OCI-LY7 (cell line): ENCODE measurements around the gene GALNT7. TPM values are rescaled to one million over a fixed set of nuclear protein-coding genes. Genes with fewer than 3 reads are reported as not detected.

Experiments used
- BruUV-seq: library from RNA; stranded (reverse); fragments of 400-500 nt; replicated peaks from 2 replicates; lab custom pipeline; 2021; lab: Mats Ljungman, UMichigan
- CTCF ChIA-PET: fragments of 300-600 bp; sonication (Branson Sonifier 250); formaldehyde crosslinking; loops from one replicate; lab custom pipeline; 2022; ENCODE audit warnings: antibody characterized with exemption; ENCODE audit not compliant: unreplicated experiment; lab: Charles Lee
- POLR2A ChIA-PET: fragments of 300-600 bp; sonication (Branson Sonifier 250); formaldehyde crosslinking; loops from one replicate; lab custom pipeline; 2022; ENCODE audit warnings: antibody characterized with exemption; lab: Charles Lee
- DNase-seq: peaks from one replicate; pipeline ENCODE4 v3.0.0-alpha.2; 2015; ENCODE audit warnings: low spot score
- H2AFZ ChIP-seq: fragments of 200-600 bp; sonication (generic), shearing (Covaris generic); 2 replicates; pipeline ENCODE4 v1.6.1; 2014; ENCODE audit warnings: mild to moderate bottlenecking, antibody characterized with exemption, low read length, moderate library complexity
- H3K27ac ChIP-seq: fragments of 200-600 bp; sonication (generic); 2 replicates; pipeline ENCODE4 v1.5.1; 2014; ENCODE audit warnings: mixed run types, low read depth, mild to moderate bottlenecking, moderate library complexity, low read length, inconsistent platforms; ENCODE audit not compliant: poor library complexity, severe bottlenecking
- H3K36me3 ChIP-seq: fragments of 200-600 bp; sonication (generic); 2 replicates; pipeline ENCODE4 v1.6.1; 2014; ENCODE audit warnings: mild to moderate bottlenecking, antibody characterized with exemption, low read length, moderate library complexity, mixed read lengths; ENCODE audit not compliant: insufficient read depth
- H3K4me1 ChIP-seq: fragments of 200-600 bp; sonication (generic); 2 replicates; pipeline ENCODE4 v1.5.1; 2014; ENCODE audit warnings: mild to moderate bottlenecking, low read length; ENCODE audit not compliant: insufficient read depth, poor library complexity, severe bottlenecking
- H3K4me2 ChIP-seq: fragments of 200-600 bp; sonication (generic); 2 replicates; pipeline ENCODE4 v1.6.1; 2014; ENCODE audit warnings: mild to moderate bottlenecking, low read length
- H3K4me3 ChIP-seq: fragments of 200-600 bp; sonication (generic); 2 replicates; pipeline ENCODE4 v1.5.1; 2014; ENCODE audit warnings: mild to moderate bottlenecking, low read depth, low read length; ENCODE audit not compliant: poor library complexity, severe bottlenecking
- H3K79me2 ChIP-seq: fragments of 200-600 bp; sonication (generic); 2 replicates; pipeline ENCODE4 v1.6.1; 2016; ENCODE audit warnings: low read depth, mild to moderate bottlenecking, low read length, moderate library complexity, mixed read lengths; ENCODE audit not compliant: insufficient read depth
- H3K9me2 ChIP-seq: fragments of 200-600 bp; sonication (generic); 2 replicates; pipeline ENCODE4 v1.6.1; 2016; ENCODE audit warnings: mild to moderate bottlenecking, low read length, mixed read lengths; ENCODE audit not compliant: insufficient read depth
- H3K9me3 ChIP-seq: fragments of 200-600 bp; sonication (generic); 2 replicates; pipeline ENCODE4 v1.6.1; 2014; ENCODE audit warnings: mild to moderate bottlenecking, mixed run types, low read length, mixed read lengths
- H4K20me1 ChIP-seq: fragments of 200-600 bp; sonication (generic); 2 replicates; pipeline ENCODE4 v1.6.1; 2014; ENCODE audit warnings: mild to moderate bottlenecking, antibody characterized with exemption, low read length, moderate library complexity, mixed read lengths; ENCODE audit not compliant: insufficient read depth
- EZH2phosphoT487 ChIP-seq: fragments of 200-600 bp; sonication (generic); IDR thresholded peaks from 2 replicates; pipeline ENCODE4 v1.6.1; 2018; ENCODE audit warnings: low read depth, borderline replicate concordance, mild to moderate bottlenecking, mixed run types, antibody characterized with exemption, low read length, moderate library complexity, mixed read lengths
- intact Hi-C: fragments of 100-400 bp; cut with micrococcal nuclease; formaldehyde crosslinking; loops from one replicate; pipeline ENCODE4 v1.10.0; 2022; ENCODE audit not compliant: unreplicated experiment
- total RNA-seq, 2 experiments: library from RNA; depleted of rRNA in 1 of 2; stranded (reverse); fragments of >200 nt in 1 of 2; shearing (Covaris generic) in 1 of 2; gene quantifications; 2 replicates each; pipeline ENCODE4 v1.2.3, GENCODE V29; 2014 to 2022
- TF ChIP-seq, protein P1 (sequence below): fragments of 200-600 bp; sonication (generic); conservative IDR thresholded peaks from 2 replicates; pipeline ENCODE4 v1.5.1; 2014; ENCODE audit warnings: mild to moderate bottlenecking, antibody characterized with exemption, low read length, moderate library complexity, mixed read lengths

Gene GALNT7
- total RNA-seq, 2 experiments from 2014 or later: 20.3 to 34.4 TPM

DNA sequence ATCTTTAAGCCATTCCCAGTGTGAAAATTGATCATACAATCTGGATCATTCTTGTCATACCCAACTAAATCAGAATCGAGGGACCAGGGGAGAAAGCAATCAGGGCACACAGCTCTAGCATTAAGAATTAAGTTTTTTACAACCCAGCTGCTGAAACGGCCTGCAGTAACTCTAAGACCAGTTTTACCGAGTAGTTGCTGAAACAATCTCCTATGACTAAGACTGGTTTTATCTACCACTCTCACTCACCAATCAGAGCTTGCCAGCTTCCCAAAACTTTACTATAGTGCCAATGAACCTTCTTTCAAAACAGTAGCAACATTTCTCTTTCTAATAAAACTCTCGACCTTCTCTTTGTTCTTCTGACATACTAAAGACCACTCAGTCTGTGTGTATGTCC, 199.3 kb downstream of the GALNT7 start:
- DNase-seq: peak; percentile 7
- Histone ChIP-seq H3K36me3 (peaks cover under 1% of the 10 kb centered on the region; the same call in 1 of the 2 replicates), H3K9me2 (no peaks in the 10 kb centered on the region), H3K9me3 (no peaks in the 10 kb centered on the region), H2AFZ (peak overlapping the region; percentile 42; the same call in 1 of the 2 replicates), H3K4me2 (peak overlapping the region; percentile 97), H3K4me3 (peak overlapping the region; percentile 83), H3K4me1 (peaks cover 30% of the 10 kb centered on the region), H3K79me2 (peaks cover 44% of the 10 kb centered on the region), H3K27ac (peak overlapping the region; percentile 32), H4K20me1 (peaks cover 1% of the 10 kb centered on the region; the same call in 1 of the 2 replicates)
- POLR2A ChIA-PET: interaction anchor here (0.7 to 13.3 kb wide), 8 partner anchors 10 to 197 kb away, joined by 3 to 336 read pairs (median 4); partner anchors contain the start of gene HMGB2
- CTCF ChIA-PET: interaction anchor here (0.7 to 1.0 kb wide), 2 partner anchors 33 to 66 kb away, joined by 3 to 4 read pairs; partner anchors contain the start of gene HMGB2
- no TSS peak for BruUV-seq
- TF ChIP-seq EZH2phosphoT487: no peak
- TF ChIP-seq, protein P1, sequence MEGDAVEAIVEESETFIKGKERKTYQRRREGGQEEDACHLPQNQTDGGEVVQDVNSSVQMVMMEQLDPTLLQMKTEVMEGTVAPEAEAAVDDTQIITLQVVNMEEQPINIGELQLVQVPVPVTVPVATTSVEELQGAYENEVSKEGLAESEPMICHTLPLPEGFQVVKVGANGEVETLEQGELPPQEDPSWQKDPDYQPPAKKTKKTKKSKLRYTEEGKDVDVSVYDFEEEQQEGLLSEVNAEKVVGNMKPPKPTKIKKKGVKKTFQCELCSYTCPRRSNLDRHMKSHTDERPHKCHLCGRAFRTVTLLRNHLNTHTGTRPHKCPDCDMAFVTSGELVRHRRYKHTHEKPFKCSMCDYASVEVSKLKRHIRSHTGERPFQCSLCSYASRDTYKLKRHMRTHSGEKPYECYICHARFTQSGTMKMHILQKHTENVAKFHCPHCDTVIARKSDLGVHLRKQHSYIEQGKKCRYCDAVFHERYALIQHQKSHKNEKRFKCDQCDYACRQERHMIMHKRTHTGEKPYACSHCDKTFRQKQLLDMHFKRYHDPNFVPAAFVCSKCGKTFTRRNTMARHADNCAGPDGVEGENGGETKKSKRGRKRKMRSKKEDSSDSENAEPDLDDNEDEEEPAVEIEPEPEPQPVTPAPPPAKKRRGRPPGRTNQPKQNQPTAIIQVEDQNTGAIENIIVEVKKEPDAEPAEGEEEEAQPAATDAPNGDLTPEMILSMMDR: no peak
- intact Hi-C loops: loop anchor here (2.0 kb wide), 1 partner anchor 199 kb away; the partner anchor contains the start of gene GALNT7

DNA sequence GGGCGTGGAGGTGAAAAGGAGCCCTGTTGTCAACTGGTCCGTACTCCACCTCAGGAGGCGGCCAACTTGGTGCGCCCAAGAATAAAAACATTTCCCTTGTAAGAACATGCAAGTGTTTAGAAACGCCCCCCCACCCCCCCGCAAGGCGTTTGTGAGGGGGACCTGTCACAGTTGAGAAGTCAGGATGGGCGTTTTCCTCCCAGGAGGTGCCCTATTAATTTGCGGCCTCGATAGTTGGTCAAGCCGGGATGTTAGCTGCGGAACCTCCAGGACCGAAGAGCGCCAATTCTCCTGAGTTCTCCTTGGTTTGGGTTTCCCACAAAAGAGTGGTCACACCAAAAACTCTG, 201.5 kb downstream of the GALNT7 start:
- Histone ChIP-seq H2AFZ (peak overlapping the region; percentile 62), H3K9me2 (no peaks in the 10 kb centered on the region), H3K4me3 (peak overlapping the region; percentile 83), H3K79me2 (peaks cover 65% of the 10 kb centered on the region), H3K4me2 (peak overlapping the region; percentile 97), H3K27ac (peak overlapping the region; percentile 91), H3K36me3 (peaks cover 20% of the 10 kb centered on the region), H3K9me3 (no peaks in the 10 kb centered on the region), H4K20me1 (peaks cover 6% of the 10 kb centered on the region; the same call in 1 of the 2 replicates), H3K4me1 (peaks cover 44% of the 10 kb centered on the region)
- TF ChIP-seq EZH2phosphoT487: no peak
- CTCF ChIA-PET: interaction anchor here (0.6 to 1.1 kb wide), 3 partner anchors 76 to 236 kb away, joined by 3 to 7 read pairs (median 4); no protein-coding TSS in a partner anchor
- BruUV-seq: TSS peak; percentile 65
- intact Hi-C loops: loop anchor here (1.0 to 10.0 kb wide), 2 partner anchors 36 to 915 kb away; partner anchors contain the start of genes CEP44, FBXO8 and HMGB2
- POLR2A ChIA-PET: interaction anchor here (0.6 to 13.3 kb wide), 22 partner anchors 9 to 498 kb away, joined by 3 to 336 read pairs (median 4); partner anchors contain the start of genes GALNT7 and HMGB2
- DNase-seq: peak; percentile 77

DNA sequence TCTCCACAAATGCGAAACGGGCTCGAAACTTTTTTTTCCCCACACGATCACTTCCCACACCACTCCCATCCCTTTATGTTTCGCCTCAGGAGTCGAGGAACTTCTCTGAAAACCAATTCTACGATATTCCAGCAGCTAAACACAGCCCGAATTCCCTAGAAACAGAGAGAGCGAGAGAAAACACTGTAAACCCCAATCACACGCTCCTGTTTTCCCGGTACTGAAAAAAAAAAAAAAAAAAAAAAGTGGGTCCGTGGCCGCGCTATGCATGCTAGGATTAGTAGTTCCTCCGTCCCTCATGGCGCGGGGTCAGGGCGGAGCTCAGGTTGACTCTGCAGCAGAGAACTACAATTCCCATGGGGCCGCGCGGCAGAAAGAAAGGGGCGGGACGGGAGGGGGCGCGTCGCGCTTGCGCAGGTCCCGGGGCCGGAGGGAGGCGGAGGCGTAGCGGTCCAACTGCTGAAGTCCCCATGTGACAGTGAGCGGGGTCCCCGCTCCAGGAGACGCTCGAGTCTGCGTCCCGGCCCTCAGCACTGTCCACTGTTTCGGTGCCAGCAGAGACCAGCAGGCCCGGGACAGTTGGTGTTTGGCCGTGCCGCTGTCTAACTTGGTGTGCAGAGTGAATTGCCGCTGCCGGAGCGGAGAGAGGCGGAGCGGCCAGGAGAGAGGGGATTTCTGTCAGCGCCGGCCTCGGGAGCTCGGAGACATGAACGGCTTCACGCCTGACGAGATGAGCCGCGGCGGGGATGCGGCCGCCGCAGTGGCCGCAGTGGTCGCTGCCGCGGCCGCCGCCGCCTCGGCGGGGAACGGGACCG, 202.1 kb downstream of the GALNT7 start, which contains the start of gene SAP30:
Gene SAP30 (plus strand): TSS at position 478 of the 815 bp plus-strand sequence. CDS start 229 bp downstream, at position 707.
- peak within 1 kb of the TSS; percentile 97 for H3K4me2 ChIP-seq
- BruUV-seq: no TSS peak
- H3K9me3 ChIP-seq: no peaks in the 10 kb centered on the region
- intact Hi-C loops: loop anchor here (1.0 to 10.0 kb wide), 2 partner anchors 36 to 914 kb away; partner anchors contain the start of genes CEP44, FBXO8 and HMGB2
- peaks cover 71% of the 10 kb centered on the region for H3K79me2 ChIP-seq
- peak; percentile 98 for DNase-seq
- H3K27ac ChIP-seq: peak within 1 kb of the TSS; percentile 91
- peak within 1 kb of the TSS; percentile 62 for H2AFZ ChIP-seq
- H3K4me3 ChIP-seq: peak within 1 kb of the TSS; percentile 83
- no peaks in the 10 kb centered on the region for H3K9me2 ChIP-seq
- peaks cover 6% of the 10 kb centered on the region; the same call in 1 of the 2 replicates for H4K20me1 ChIP-seq
- POLR2A ChIA-PET: interaction anchor here (0.6 to 13.3 kb wide), 26 partner anchors 12 to 498 kb away, joined by 3 to 336 read pairs (median 4); partner anchors contain the start of genes GALNT7 and HMGB2
- CTCF ChIA-PET: interaction anchor here (0.6 to 1.1 kb wide), 3 partner anchors 76 to 237 kb away, joined by 3 to 7 read pairs (median 4); no protein-coding TSS in a partner anchor
- peaks cover 39% of the 10 kb centered on the region for H3K4me1 ChIP-seq
- no peak for TF ChIP-seq EZH2phosphoT487
- TF ChIP-seq, protein P1: no peak
- peaks cover 25% of the 10 kb centered on the region for H3K36me3 ChIP-seq
